Measurements from ENCODE around the gene CMIP.

- TF ChIP-seq CTCF (conservative IDR thresholded peaks at IDR 0.05 in 1 of 2, IDR thresholded peaks at IDR 0.05 in 1 of 2; ENCODE audit: extremely low read depth in 1 of 2, insufficient read depth in 1 of 2, low read depth in 1 of 2, low read length in 2 of 2) (no peak), EZH2 (IDR thresholded peaks at IDR 0.05; ENCODE audit: borderline replicate concordance, low read length) (no peak)
These were observed 39.5 kb downstream of the CMIP start for GRCh38 chr16:81483970-81484595.
